HepG2 (cell line): ENCODE results near the gene STIM1. TPM values are rescaled to one million over a fixed set of nuclear protein-coding genes. Genes with fewer than 3 reads are reported as not detected.
A peak's percentile ranks its signal among the peaks of the same experiment; 100 is the strongest.

ENCODE experiments used
- ATAC-seq: fragments of 200-7000 bp; cut with Tn5 transposase; 3 replicates; pipeline ENCODE4 v1.9.1; 2020; ENCODE audit warnings: mild to moderate bottlenecking, moderate library complexity
- BruUV-seq: library from RNA; stranded (reverse); fragments of 400-500 nt; replicated peaks from 2 replicates; lab custom pipeline; 2021; lab: Mats Ljungman, UMichigan
- CTCF ChIA-PET: fragments of 300-600 bp; formaldehyde crosslinking; extraction: SDS; loops from one replicate; lab custom pipeline; 2021; ENCODE audit warnings: low total read pairs, inconsistent platforms, low intra/inter-chr PET ratio; lab: Yijun Ruan, JAX
- POLR2A ChIA-PET: fragments of 350-600 bp; sonication (Branson Sonifier 250); formaldehyde crosslinking; loops from one replicate; lab custom pipeline; 2020; ENCODE audit warnings: antibody characterized with exemption, inconsistent platforms; lab: Yijun Ruan, JAX
- DNase-seq: peaks from one replicate; pipeline ENCODE4 v3.0.0-alpha.2; 2015; ENCODE audit warnings: low spot score
- FAIRE-seq: peaks from 3 replicates; lab custom pipeline; 2011; peaks lifted over from hg19 to GRCh38; lab: Jason Lieb, UNC
- H2AFZ ChIP-seq: one replicate; pipeline ENCODE4 v1.6.1; 2011; ENCODE audit warnings: low read length, inconsistent platforms
- H3K27ac ChIP-seq: fragments of 300-600 bp; 3 replicates; pipeline ENCODE4 v1.8.0; 2011; ENCODE audit warnings: mixed run types, mild to moderate bottlenecking, mixed read lengths, low read length, inconsistent platforms; ENCODE audit not compliant: insufficient read depth; ENCODE audit errors: extremely low read length
- H3K27me3 ChIP-seq, 2 experiments: fragments of 200-600 bp in 1 of 2; 2 replicates in 1 of 2; 3 replicates in 1 of 2; pipeline versions ENCODE4 v1.6.0 to v1.8.0; 2011; ENCODE audit warnings: low read length in 2 of 2, mild to moderate bottlenecking in 2 of 2, moderate library complexity in 2 of 2, inconsistent platforms in 1 of 2; ENCODE audit not compliant: insufficient read depth in 2 of 2, control insufficient read depth in 1 of 2
- H3K36me3 ChIP-seq, 2 experiments: fragments of 200-600 bp in 1 of 2; replicated peaks in 1 of 2; 2 replicates in 1 of 2; 3 replicates in 1 of 2; pipeline versions ENCODE4 v1.5.1 to v1.8.0; 2011; ENCODE audit warnings: low read length in 2 of 2, inconsistent platforms in 1 of 2; ENCODE audit not compliant: insufficient read depth in 2 of 2, control insufficient read depth in 1 of 2
- H3K4me1 ChIP-seq: 2 replicates; pipeline ENCODE4 v1.5.1; 2012; ENCODE audit warnings: low read length, inconsistent platforms; ENCODE audit not compliant: insufficient read depth
- H3K4me2 ChIP-seq: 2 replicates; pipeline ENCODE4 v1.6.0; 2011; ENCODE audit warnings: low read depth, low read length, inconsistent platforms
- H3K4me3 ChIP-seq, 3 experiments: fragments of 200-600 bp in 1 of 3; sonication (generic), shearing (Covaris generic) in 1 of 3; replicated peaks in 1 of 3; 2 replicates each; pipeline ENCODE4 v1.5.1; 2011 to 2016; ENCODE audit warnings: low read length in 3 of 3, inconsistent platforms in 2 of 3, low read depth in 2 of 3, mild to moderate bottlenecking in 2 of 3, control low read depth in 1 of 3, mixed read lengths in 1 of 3; ENCODE audit not compliant: insufficient read depth in 1 of 3
- H3K79me2 ChIP-seq: one replicate; pipeline ENCODE4 v1.6.1; 2011; ENCODE audit warnings: low read length, inconsistent platforms; ENCODE audit not compliant: insufficient read depth
- H3K9ac ChIP-seq: 2 replicates; pipeline ENCODE4 v1.6.0; 2011; ENCODE audit warnings: mild to moderate bottlenecking, low read depth, low read length, inconsistent platforms; ENCODE audit not compliant: insufficient read depth
- H3K9me3 ChIP-seq: 2 replicates; pipeline ENCODE4 v1.5.1; 2012; ENCODE audit warnings: mild to moderate bottlenecking, low read length
- H4K20me1 ChIP-seq: 2 replicates; pipeline ENCODE4 v1.6.0; 2011; ENCODE audit warnings: inconsistent platforms, mild to moderate bottlenecking, low read length, moderate library complexity; ENCODE audit not compliant: insufficient read depth
- CHCHD3 ChIP-seq: sonication (generic); formaldehyde crosslinking; IDR thresholded peaks from 2 replicates; pipeline ENCODE4 v1.8.0; 2022; ENCODE audit warnings: mild to moderate bottlenecking, missing genetic modification reagents, moderate library complexity
- PAF1 ChIP-seq: IDR thresholded peaks from 2 replicates; pipeline ENCODE4 v1.6.1; 2016; ENCODE audit warnings: missing genetic modification reagents, missing compliant biosample characterization
- SALL2 ChIP-seq: sonication (generic); formaldehyde crosslinking; IDR thresholded peaks from 2 replicates; pipeline ENCODE4 v1.8.1; 2023; ENCODE audit warnings: mild to moderate bottlenecking, missing genetic modification reagents, inconsistent platforms
- STAG1 ChIP-seq: sonication (generic); formaldehyde crosslinking; IDR thresholded peaks from 2 replicates; pipeline ENCODE4 v1.4.0; 2020; ENCODE audit warnings: missing genetic modification reagents
- ZNF207 ChIP-seq: fragments of 450-650 bp; IDR thresholded peaks from 2 replicates; pipeline ENCODE4 v1.6.1; 2016; ENCODE audit warnings: antibody characterized with exemption, borderline replicate concordance
- ZNF441 ChIP-seq: sonication (generic); formaldehyde crosslinking; IDR thresholded peaks from 2 replicates; pipeline ENCODE4 v1.7.0; 2021; ENCODE audit warnings: missing genetic modification reagents, borderline replicate concordance
- ZNF605 ChIP-seq: sonication (generic); formaldehyde crosslinking; IDR thresholded peaks from 2 replicates; pipeline ENCODE4 v1.8.0; 2022; ENCODE audit warnings: mild to moderate bottlenecking, missing genetic modification reagents
- ZNF709 ChIP-seq: sonication (generic); formaldehyde crosslinking; IDR thresholded peaks from 2 replicates; pipeline ENCODE4 v1.5.0; 2020; ENCODE audit warnings: mild to moderate bottlenecking, missing genetic modification reagents
- WGBS: methylation state at CpG from one replicate; pipeline ENCODE4 v1.1.6; 2017; ENCODE audit warnings: low lambda C conversion rate; 5-methylcytosine and 5-hydroxymethylcytosine counted together
- in situ Hi-C: cut with HindIII; loops from 2 replicates; pipeline ENCODE4 v1.10.0; 2017; ENCODE audit warnings: low pct_unique_long_range_greater_than_20kb; ENCODE audit not compliant: extremely low pct_ligation_motif_present
- intact Hi-C: fragments of 100-400 bp; cut with micrococcal nuclease; formaldehyde crosslinking; loops from one replicate; pipeline ENCODE4 v1.10.0; 2022; ENCODE audit not compliant: unreplicated experiment
- polyA plus RNA-seq, 8 experiments: library from polyadenylated mRNA; depleted of rRNA in 3 of 8; stranded (reverse) in 7 of 8; unstranded in 1 of 8; fragments of >200 nt; fragmentation: Illumina TruSeq in 4 of 8; extraction: Trizol in 4 of 8; gene quantifications; 2 replicates each; pipeline versions ENCODE4 v1.2.1 to v1.2.3, GENCODE V29; 2011 to 2016; ENCODE audit warnings: low read depth in 4 of 8, missing spikeins in 1 of 8, mixed read lengths in 1 of 8; ENCODE audit not compliant: insufficient read depth in 1 of 8
- total RNA-seq, 5 experiments: library from RNA; depleted of rRNA; stranded (reverse); fragments of >200 nt; fragmentation: Illumina TruSeq; extraction: Trizol; gene quantifications; 2 replicates each; pipeline ENCODE4 v1.2.3, GENCODE V29; 2016; ENCODE audit warnings: low read depth in 1 of 5
- TF ChIP-seq, protein P1 (sequence below): sonication (generic); formaldehyde crosslinking; IDR thresholded peaks from 2 replicates; pipeline ENCODE4 v1.5.0; 2020; ENCODE audit warnings: mild to moderate bottlenecking, missing genetic modification reagents, moderate library complexity
- TF ChIP-seq, protein P2 (sequence below): sonication (generic); formaldehyde crosslinking; IDR thresholded peaks from 2 replicates; pipeline ENCODE4 v1.4.0; 2020; ENCODE audit warnings: mild to moderate bottlenecking, missing genetic modification reagents
- TF ChIP-seq, protein P3 (sequence below): sonication (generic); formaldehyde crosslinking; IDR thresholded peaks from 2 replicates; pipeline ENCODE4 v1.4.0; 2020; ENCODE audit warnings: missing genetic modification reagents, mild to moderate bottlenecking, borderline replicate concordance

The STIM1 gene
- total and polyA plus RNA-seq, 2 of the 13 experiments (the other 11 are each of a cell fraction or from before 2014, with no cell fraction given): 19.2 to 28.5 TPM

GRCh38 chr11:3984896-3985295 is 129.4 kb downstream of the STIM1 start:
- Histone ChIP-seq H2AFZ (no peak overlapping the region), H4K20me1 (no peaks in the 10 kb centered on the region), H3K4me1 (peaks cover 21% of the 10 kb centered on the region), H3K79me2 (no peaks in the 10 kb centered on the region), H3K9ac (no peak overlapping the region), H3K27ac (no peak overlapping the region), H3K9me3 (no peaks in the 10 kb centered on the region), H3K36me3 (no peaks in the 10 kb centered on the region; a peak in 1 of 5 replicates), H3K4me2 (no peak overlapping the region), H3K4me3 (no peak overlapping the region), H3K27me3 (no peaks in the 10 kb centered on the region)
- DNase-seq (no peak), ATAC-seq (no peak), FAIRE-seq (no peak)
- in situ Hi-C loops (no loop called here), intact Hi-C loops (no loop called here)
- CTCF ChIA-PET: no interaction called here
- 90% methylated on average over 5 of the region's 5 CpGs for WGBS
- POLR2A ChIA-PET: no interaction called here
- peak; percentile 44 for TF ChIP-seq STAG1 (CRISPR knock-in tag)
- TF ChIP-seq ZNF709 (CRISPR knock-in tag): no peak
- TF ChIP-seq, protein P1, sequence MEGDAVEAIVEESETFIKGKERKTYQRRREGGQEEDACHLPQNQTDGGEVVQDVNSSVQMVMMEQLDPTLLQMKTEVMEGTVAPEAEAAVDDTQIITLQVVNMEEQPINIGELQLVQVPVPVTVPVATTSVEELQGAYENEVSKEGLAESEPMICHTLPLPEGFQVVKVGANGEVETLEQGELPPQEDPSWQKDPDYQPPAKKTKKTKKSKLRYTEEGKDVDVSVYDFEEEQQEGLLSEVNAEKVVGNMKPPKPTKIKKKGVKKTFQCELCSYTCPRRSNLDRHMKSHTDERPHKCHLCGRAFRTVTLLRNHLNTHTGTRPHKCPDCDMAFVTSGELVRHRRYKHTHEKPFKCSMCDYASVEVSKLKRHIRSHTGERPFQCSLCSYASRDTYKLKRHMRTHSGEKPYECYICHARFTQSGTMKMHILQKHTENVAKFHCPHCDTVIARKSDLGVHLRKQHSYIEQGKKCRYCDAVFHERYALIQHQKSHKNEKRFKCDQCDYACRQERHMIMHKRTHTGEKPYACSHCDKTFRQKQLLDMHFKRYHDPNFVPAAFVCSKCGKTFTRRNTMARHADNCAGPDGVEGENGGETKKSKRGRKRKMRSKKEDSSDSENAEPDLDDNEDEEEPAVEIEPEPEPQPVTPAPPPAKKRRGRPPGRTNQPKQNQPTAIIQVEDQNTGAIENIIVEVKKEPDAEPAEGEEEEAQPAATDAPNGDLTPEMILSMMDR (CRISPR knock-in tag): peak; percentile 28; the same call in 1 of the 2 replicates
- BruUV-seq: no TSS peak

DNA sequence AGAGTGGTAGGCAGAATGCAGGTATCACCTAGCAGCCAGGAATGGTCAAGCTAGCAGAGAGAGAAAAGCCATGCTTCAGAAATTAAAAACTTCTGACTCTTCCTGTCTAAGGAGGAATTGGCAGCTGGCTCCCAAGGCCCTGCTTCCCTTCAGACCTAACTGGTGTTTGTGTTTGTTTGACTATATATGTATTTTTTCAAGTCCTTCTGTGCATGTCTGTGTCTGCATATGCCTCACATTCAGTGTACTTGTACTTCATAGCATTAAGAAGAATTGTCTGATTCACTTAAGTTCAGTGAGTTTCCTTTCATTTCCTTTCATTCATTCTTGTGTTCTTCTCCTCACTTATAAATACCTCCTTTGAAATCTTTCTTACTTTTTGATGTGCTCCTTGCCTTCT is 130.2 kb downstream of the STIM1 start:
- H3K4me1 ChIP-seq: peaks cover 21% of the 10 kb centered on the region
- intact Hi-C loops (no loop called here), in situ Hi-C loops (no loop called here)
- H3K4me3 ChIP-seq: no peak overlapping the region
- H3K36me3 ChIP-seq: no peaks in the 10 kb centered on the region; a peak in 1 of 5 replicates
- H3K79me2 ChIP-seq: no peaks in the 10 kb centered on the region
- H3K27me3 ChIP-seq: no peaks in the 10 kb centered on the region
- DNase-seq (no peak), ATAC-seq (no peak), FAIRE-seq (no peak)
- no peak overlapping the region for H2AFZ ChIP-seq
- no peaks in the 10 kb centered on the region for H4K20me1 ChIP-seq
- H3K9me3 ChIP-seq: no peaks in the 10 kb centered on the region
- H3K9ac ChIP-seq: no peak overlapping the region
- H3K27ac ChIP-seq: no peak overlapping the region
- ChIA-PET POLR2A (no interaction called here), CTCF (no interaction called here)
- no peak overlapping the region for H3K4me2 ChIP-seq
- no TSS peak for BruUV-seq
- TF ChIP-seq SALL2 (no peak), ZNF441 (no peak), PAF1 (CRISPR knock-in tag) (no peak), ZNF207 (no peak), ZNF605 (CRISPR knock-in tag) (no peak), CHCHD3 (no peak)
- TF ChIP-seq, protein P2, sequence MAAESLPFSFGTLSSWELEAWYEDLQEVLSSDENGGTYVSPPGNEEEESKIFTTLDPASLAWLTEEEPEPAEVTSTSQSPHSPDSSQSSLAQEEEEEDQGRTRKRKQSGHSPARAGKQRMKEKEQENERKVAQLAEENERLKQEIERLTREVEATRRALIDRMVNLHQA (CRISPR knock-in tag): no peak
- TF ChIP-seq, protein P3, sequence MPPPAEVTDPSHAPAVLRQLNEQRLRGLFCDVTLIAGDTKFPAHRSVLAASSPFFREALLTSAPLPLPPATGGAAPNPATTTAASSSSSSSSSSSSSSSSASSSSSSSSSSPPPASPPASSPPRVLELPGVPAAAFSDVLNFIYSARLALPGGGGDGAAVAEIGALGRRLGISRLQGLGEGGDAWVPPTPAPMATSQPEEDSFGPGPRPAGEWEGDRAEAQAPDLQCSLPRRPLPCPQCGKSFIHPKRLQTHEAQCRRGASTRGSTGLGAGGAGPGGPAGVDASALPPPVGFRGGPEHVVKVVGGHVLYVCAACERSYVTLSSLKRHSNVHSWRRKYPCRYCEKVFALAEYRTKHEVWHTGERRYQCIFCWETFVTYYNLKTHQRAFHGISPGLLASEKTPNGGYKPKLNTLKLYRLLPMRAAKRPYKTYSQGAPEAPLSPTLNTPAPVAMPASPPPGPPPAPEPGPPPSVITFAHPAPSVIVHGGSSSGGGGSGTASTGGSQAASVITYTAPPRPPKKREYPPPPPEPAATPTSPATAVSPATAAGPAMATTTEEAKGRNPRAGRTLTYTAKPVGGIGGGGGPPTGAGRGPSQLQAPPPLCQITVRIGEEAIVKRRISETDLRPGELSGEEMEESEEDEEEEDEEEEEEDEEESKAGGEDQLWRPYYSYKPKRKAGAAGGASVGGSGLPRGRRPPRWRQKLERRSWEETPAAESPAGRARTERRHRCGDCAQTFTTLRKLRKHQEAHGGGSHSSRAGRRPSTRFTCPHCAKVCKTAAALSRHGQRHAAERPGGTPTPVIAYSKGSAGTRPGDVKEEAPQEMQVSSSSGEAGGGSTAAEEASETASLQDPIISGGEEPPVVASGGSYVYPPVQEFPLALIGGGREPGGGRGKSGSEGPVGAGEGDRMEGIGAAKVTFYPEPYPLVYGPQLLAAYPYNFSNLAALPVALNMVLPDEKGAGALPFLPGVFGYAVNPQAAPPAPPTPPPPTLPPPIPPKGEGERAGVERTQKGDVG (CRISPR knock-in tag): no peak
